GM19193 (cell line): ENCODE measurements around the gene ITPR1.

Experiments
- POLR2A ChIP-seq: IDR thresholded peaks from 4 replicates; pipeline ENCODE4 v1.6.1; 2011; ENCODE audit not compliant: insufficient read depth, insufficient read length; ENCODE audit errors: extremely low read depth

Gene ITPR1

DNA sequence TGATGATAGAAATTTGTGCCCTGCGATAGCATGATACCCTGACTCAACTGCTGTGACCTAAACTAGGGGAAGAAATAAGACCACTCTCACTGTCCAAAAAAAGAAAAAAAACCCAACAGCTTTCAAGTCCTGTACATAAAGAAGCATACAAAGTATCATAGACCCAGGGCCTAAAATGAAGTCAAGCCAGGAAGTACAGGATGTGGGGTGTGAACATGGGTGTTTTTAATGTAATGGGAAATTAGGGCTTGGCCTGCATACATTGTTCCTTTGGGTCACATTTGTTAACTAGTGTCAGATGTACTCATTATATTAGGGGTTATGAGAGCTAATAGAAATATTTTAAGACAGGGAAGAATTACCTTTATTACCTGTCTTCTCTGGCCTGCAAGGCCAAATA is 285.6 kb downstream of the ITPR1 start:
- no peak for TF ChIP-seq POLR2A

DNA sequence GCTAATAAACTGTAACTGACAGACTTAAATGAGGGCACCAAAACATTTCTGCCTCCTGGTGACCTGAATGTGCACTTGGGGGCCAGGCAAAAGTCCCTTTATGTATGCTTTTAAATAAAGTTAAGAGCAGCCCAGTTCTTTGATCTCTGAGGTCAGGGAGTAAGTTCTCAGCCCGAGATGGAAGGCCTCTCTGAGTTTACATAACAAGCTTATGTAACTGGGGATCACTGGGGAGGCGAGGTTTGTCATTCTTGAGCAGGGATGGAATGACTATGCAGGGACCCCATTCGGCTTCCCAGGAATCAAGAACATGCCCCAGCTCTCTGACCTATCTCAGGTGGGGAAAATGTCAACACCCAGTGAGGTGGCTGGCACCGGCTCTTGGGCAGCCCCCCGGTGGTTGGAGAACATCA is 287.4 kb downstream of the ITPR1 start:
- TF ChIP-seq POLR2A = no peak

DNA sequence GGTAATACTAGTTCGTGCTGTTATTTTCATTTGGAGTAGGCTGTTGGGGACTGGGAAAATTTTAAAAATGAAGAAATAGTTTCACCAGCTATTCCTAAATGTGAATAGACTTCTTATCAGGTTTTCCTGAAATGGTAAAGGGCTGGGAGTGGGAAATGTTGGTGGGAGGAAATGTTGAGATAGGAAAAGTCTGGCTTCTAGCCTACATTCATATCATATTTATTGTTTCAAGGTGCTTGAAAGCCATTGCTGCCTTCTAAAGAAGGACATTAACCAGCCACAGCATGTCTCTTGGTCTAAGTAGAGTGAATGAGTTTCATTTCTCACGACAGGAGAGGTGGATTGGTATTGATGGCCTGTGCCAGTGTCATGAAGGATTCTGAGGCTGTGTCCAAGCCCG is 288.9 kb downstream of the ITPR1 start:
- no peak for TF ChIP-seq POLR2A

DNA sequence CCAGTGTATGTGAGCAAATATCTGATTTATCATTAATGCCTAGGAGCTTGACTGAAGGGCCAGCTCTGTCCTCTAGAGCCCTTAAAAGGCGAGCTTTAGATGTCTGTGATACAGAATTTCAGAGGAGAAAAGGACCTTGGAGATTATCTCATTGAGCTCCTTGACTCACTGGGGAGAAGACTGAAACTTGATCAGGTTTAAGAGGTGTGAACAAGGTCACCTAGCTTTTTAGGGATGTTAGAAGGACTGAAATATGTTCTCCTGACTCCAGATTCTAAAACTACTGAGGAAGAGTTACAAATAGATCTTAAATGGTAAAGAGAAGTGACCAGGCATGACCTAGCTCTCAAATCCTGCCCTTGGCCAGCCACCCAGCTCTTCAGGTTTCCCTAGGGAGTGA is 292.4 kb downstream of the ITPR1 start:
- no peak for TF ChIP-seq POLR2A

DNA sequence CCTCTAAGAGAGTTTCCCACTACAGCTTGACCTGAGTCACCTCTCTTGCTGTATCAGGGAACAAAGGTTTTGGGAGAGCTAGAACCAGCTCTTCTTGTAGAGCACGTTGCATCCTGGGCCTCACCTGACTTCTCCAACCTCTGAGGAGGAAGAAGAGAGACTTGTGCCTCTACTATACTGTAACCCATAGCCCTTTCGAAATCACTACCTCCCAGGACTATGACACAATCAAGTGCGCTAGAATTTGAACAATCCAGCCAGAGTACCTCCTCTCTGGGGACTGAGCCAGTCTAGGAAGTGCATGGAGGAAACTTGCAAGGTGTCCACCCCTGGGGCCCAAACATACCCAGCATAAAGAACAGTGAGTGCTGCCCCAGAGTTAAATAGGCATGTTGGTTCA is 293.3 kb downstream of the ITPR1 start:
- no peak for TF ChIP-seq POLR2A

DNA sequence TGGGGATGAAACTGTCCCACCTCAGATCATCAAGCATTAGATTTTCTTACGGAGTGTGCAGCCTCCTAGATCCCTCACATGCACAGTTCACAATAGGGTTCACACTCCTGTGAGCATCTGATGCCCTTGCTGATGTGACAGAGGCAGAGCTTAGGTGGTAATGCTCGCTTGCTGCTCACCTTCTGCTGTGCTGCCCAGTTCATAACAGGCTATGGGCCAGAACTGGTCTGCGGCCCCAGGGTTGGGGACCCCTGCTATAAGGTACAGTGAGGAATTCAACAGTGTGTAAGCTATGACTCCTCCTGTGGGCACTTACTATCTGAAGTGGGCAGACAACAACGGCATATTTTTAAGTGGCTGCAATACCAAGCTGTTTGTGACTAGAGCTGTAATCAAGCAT is 298.2 kb downstream of the ITPR1 start:
- no peak for TF ChIP-seq POLR2A

DNA sequence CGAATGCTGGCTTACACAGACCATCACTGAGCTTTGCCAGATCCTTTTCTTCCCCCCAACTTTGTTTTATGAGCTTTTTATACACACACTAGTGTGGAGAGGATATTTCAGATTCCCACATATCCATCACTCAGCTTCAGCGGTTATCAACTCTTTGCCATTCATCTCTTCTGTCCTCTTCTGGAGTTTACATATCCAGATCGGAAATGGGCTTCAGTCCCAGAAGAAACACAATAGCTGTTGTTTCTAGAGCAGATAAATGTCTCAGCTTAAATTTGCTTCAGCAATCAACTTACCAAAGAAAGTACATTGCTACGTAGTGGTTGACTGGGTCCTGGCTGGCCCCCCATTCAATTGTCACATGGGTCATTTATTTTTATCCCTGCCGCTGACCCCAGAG is 300.2 kb downstream of the ITPR1 start:
- no peak for TF ChIP-seq POLR2A

DNA sequence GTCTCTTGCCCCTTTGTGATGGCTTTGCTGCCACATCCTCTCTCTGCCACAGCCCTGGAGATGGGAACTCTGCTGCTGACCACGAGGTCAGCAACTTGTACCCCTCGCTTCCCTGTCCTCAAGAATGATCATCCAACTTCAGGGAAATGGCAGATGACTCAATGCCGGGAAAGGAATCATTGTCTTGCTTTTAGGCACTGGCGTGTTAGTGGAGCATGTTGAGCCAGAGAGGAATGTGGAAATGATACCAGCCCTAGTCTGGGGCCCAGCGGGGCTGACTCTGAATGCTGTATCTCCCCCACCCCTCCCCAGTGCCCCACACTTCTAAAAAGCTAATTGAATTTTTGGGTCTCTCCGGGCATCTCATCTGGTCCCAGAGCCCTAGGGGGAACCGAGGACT is 301.2 kb downstream of the ITPR1 start:
- TF ChIP-seq POLR2A = no peak

DNA sequence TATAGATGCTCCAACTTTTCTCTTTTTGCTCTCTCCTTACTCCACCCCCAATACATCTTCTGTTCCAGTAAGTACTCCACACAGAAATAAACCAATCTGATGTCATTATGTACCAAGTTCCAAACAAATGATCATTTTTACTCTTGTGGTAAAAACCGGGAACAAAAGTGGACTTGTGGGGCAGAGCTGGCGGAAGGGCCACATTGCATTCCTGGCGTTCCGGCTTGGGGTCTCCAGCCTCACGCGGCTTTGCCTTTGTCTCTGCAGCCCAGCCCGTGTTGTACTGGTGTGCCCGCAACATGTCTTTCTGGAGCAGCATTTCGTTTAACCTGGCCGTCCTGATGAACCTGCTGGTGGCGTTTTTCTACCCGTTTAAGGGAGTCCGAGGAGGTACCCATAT is 301.6 kb downstream of the ITPR1 start:
- TF ChIP-seq POLR2A = no peak

DNA sequence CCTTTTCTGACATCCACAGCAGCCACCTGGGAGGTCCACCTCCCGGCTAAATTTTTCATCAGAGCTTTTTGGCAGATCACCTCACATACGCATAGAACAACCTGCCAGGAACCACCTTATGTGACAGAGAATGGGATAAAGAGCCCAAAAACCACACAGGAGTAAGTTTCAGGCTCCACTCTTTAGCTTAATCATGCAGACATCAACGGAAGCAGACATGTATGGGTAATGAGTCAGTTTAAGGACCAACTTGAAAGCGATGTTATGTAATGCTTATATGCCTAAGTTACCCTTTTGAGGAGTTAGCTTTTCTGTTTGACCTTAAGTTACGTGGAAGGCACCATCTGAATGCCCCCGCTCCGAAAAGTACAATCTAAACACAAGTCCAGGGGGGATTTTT is 302.8 kb downstream of the ITPR1 start:
- no peak for TF ChIP-seq POLR2A

DNA sequence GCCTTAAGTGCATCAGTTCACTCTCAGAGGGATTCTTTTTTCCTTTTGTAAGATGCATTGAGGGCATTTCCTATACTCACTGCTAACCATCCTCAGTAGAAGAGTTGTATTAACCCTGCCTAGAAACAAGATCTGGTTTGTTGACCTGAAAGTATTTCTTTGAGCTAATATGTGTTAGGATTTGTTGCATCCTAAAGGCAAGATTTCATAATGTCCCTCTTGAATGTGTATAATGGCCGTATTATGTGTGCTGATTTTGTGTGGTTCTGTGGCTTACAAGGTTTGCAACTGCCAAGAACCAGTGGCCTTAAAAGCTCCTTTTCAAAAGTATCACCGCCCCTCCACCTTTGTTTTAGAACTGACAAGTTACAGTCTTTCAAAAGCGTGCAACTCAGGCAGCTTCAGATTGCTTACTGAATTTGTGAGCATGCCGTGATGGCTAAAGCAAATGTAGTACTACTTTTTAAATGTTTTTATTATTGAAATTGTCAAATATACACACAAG is 304.1 kb downstream of the ITPR1 start:
- TF ChIP-seq POLR2A = no peak

DNA sequence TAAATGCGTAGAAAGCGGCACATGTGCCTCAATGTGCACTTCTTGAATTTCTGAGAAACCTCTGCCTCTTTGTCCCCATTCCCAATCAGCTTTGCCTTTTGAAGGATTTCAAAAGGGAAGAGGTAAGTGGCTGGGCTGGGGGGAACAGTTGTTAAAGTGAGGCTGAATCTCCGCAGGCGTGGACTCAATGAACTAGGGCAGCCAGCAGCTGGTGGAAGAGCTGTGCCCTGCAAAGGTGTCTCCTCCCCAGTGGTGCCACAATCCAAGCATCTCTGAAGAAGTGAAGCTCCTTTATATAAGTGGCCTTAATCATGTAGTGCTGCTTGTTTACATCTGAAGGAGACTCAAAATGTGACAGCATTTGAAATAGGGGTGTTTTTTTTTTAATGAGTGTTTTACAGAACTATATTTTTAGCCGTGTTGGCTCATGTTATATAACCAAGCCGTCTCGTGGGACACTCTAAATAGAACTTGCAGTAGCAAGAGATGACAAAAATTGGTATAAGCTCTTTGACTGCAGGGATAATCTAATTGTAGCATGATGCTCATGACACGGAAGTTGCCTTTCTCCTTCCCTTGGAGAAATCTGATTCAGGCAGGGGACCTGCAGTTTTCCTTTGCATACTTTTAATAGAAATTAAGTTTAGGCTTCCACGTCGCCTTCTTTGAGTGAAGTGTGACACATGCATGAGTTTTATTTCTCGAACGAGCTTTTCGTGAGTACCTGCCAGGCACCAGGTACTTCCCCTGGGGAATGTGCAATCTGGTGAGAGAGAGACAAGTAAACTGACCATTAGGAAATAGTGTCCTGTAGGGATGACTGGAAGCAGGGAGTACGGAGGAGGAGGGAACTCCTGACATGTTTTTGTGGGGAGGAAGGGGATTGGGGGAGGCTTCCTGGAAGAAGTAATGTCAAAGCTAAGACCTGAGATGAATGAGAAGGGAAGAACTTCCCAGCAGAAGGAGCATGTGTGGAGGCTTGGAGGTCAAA is 306.4 kb downstream of the ITPR1 start:
- TF ChIP-seq POLR2A = no peak

DNA sequence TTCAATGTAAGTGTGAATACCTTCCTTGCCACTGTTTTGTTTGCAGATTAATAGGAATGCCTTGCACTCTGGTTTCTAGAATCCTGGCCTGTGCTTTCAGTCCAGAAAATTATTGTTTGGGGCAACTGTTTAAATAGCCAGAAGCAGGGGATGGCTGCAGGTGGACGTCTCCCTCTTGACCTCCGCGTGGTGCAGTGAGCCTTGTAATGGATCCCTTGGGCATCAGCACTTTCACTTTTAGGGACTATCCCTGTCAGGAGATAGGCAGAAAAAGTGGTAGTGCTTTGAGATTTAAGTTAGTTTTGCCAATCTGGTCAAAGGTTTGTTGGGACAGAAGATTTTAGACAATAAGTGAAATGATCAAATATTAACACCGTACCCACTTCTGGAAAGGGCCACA is 307.4 kb downstream of the ITPR1 start:
- no peak for TF ChIP-seq POLR2A

DNA sequence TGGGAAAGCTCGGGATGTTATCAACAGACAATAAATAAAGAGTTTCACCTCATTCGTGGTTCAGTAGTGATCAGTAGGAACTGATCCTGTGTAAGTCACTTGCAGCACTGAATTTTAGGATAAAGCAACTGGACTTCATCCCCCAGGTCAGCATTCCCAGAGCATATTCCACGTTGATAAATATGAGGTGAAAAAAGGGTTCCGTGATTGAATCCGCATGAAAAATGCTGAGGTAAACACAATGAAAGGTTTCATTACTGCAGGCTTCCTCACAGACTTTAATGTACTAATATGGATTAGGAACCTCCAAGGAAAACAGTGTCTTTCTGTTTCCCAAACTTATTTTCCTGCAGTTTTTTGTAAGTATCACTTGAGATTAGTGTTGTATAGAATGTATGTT is 308.7 kb downstream of the ITPR1 start:
- no peak for TF ChIP-seq POLR2A

DNA sequence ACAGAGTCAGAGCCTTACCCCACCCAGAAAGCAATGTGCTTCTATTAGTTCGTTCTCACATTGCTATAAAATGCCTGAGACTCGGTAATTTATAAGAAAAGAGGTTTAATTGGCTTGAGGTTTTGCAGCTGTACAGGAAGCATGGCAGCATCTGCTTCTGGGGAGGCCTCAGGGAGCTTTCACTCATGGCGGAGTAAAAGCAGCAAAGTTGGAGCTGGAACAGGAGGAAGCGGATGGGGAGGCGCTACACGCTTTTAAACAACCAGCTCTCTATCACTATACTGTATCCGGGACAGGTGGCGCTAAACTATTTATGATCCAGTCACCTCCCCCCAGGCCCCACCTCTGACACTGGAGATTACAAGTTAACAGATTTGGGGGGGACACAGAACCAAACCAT is 309.8 kb downstream of the ITPR1 start:
- TF ChIP-seq POLR2A = no peak
